CD4-positive, alpha-beta memory T cell (primary cell): Measurements from ENCODE around the gene C15orf39. TPM values are rescaled to one million over a fixed set of nuclear protein-coding genes. Genes with fewer than 3 reads are reported as not detected.
"Not testable (repeated sequence)": the region's sequence is repeated elsewhere in the genome, so short reads cannot be mapped to it uniquely, and the experiment has no call there.

Source experiments
- CTCF ChIA-PET: fragments of 350-600 bp; sonication (Branson Sonifier 250); formaldehyde crosslinking; loops from one replicate; lab custom pipeline; 2021; ENCODE audit warnings: inconsistent platforms; ENCODE audit not compliant: partially characterized antibody; lab: Charles Lee
- POLR2A ChIA-PET: fragments of 350-600 bp; sonication (Branson Sonifier 250); formaldehyde crosslinking; loops from one replicate; lab custom pipeline; 2021; ENCODE audit not compliant: partially characterized antibody; lab: Charles Lee
- DNase-seq, 5 donors: peaks; one replicate each; pipeline versions ENCODE4 v3.0.0 to v3.0.0-alpha.2; 2020 to 2022; ENCODE audit warnings: mixed read lengths in 1 of 5
- H3K27ac ChIP-seq: one replicate; pipeline ENCODE4 v1.7.0; 2013; ENCODE audit warnings: low read depth, low read length
- H3K27me3 ChIP-seq: 2 replicates; pipeline ENCODE4 v1.7.0; 2013; ENCODE audit warnings: mild to moderate bottlenecking, low read length, moderate library complexity; ENCODE audit not compliant: insufficient read depth
- H3K36me3 ChIP-seq: 2 replicates; pipeline ENCODE4 v1.7.0; 2013; ENCODE audit warnings: mild to moderate bottlenecking, low read length, moderate library complexity; ENCODE audit not compliant: insufficient read depth
- H3K4me1 ChIP-seq: 2 replicates; pipeline ENCODE4 v1.7.0; 2013; ENCODE audit warnings: mild to moderate bottlenecking, low read length, moderate library complexity; ENCODE audit not compliant: insufficient read depth
- H3K4me3 ChIP-seq, 2 donors: one replicate each; pipeline ENCODE4 v1.7.0; 2013; ENCODE audit warnings: low read length in 2 of 2, mild to moderate bottlenecking in 1 of 2
- H3K9me3 ChIP-seq, 2 donors: one replicate each; pipeline ENCODE4 v1.7.0; 2013; ENCODE audit warnings: low read length in 2 of 2, control low read depth in 1 of 2; ENCODE audit not compliant: control insufficient read depth in 1 of 2
- H3K27ac Mint-ChIP-seq, 7 donors: one replicate each; pipeline ENCODE4 v1.8.0; 2020 to 2021; ENCODE audit warnings: mixed read lengths in 7 of 7, mild to moderate bottlenecking in 6 of 7, inconsistent platforms in 3 of 7, moderate library complexity in 3 of 7
- H3K27me3 Mint-ChIP-seq, 2 donors: one replicate each; pipeline ENCODE4 v1.8.0; 2020 to 2021; ENCODE audit warnings: mixed read lengths in 2 of 2
- H3K36me3 Mint-ChIP-seq, 2 donors: one replicate each; pipeline ENCODE4 v1.8.0; 2020 to 2021; ENCODE audit warnings: mixed read lengths in 2 of 2, inconsistent platforms in 1 of 2, mild to moderate bottlenecking in 1 of 2
- H3K4me1 Mint-ChIP-seq, 4 donors: one replicate each; pipeline ENCODE4 v1.8.0; 2020 to 2021; ENCODE audit warnings: mixed read lengths in 4 of 4, mild to moderate bottlenecking in 1 of 4
- H3K4me3 Mint-ChIP-seq, 8 donors: one replicate each; pipeline ENCODE4 v1.8.0; 2020 to 2021; ENCODE audit warnings: mixed read lengths in 8 of 8, mild to moderate bottlenecking in 7 of 8, moderate library complexity in 6 of 8, inconsistent platforms in 3 of 8
- H3K9me3 Mint-ChIP-seq, 8 donors: one replicate each; pipeline ENCODE4 v1.8.0; 2020 to 2021; ENCODE audit warnings: mixed read lengths in 8 of 8, mild to moderate bottlenecking in 5 of 8, inconsistent platforms in 3 of 8, moderate library complexity in 1 of 8
- intact Hi-C: fragments of 100-400 bp; cut with micrococcal nuclease; formaldehyde crosslinking; loops from one replicate; pipeline ENCODE4 v1.15.1; 2023
- polyA plus RNA-seq, 2 donors: library from polyadenylated mRNA; unstranded; fragments of 300-500 nt; fragmentation: Illumina TruSeq; gene quantifications; one replicate each; pipeline ENCODE4 v1.2.3, GENCODE V29; 2021
- total RNA-seq, 2 experiments: library from RNA; stranded (reverse); gene quantifications; one replicate each; pipeline ENCODE4 v1.2.3, GENCODE V29; 2021

Gene C15orf39
- total and polyA plus RNA-seq, 4 experiments from 2014 or later, result 0.36 to 27.0 (median 15.2) TPM

GRCh38 chr15:75245741-75246140, 44.1 kb downstream of the C15orf39 start:
- H3K27ac ChIP-seq, H3K4me1 Mint-ChIP-seq, H3K9me3 Mint-ChIP-seq, POLR2A ChIA-PET, H3K27me3 ChIP-seq, H3K4me1 ChIP-seq, H3K9me3 ChIP-seq, H3K27ac Mint-ChIP-seq, CTCF ChIA-PET, H3K36me3 ChIP-seq, H3K4me3 Mint-ChIP-seq, intact Hi-C loops, DNase-seq, H3K4me3 ChIP-seq, H3K36me3 Mint-ChIP-seq: not testable (repeated sequence)
- H3K27me3 Mint-ChIP-seq, result peaks cover 8 to 10% of the 10 kb centered on the region in 2 donors

DNA sequence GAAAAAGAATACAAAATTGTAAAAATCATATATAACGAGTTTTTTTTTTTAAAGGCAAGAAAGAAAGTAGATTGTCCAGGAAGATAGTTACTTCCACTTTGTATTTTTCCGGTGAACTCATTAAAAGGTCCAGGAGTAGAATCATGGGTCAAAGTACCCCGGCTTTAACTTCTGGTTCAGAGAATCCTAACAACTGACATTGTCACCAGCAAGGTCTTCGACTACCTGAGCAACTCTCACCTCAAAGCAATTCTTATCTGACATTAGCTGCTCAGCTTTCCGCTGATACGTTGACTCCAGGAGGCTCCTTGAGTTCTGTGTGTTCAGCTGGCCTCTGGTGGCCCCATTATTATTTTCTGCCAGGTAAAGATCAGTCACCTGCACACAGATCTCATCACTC, 47.3 kb downstream of the C15orf39 start:
- H3K9me3 Mint-ChIP-seq, H3K9me3 ChIP-seq, H3K27ac ChIP-seq, CTCF ChIA-PET, H3K36me3 ChIP-seq, H3K4me3 ChIP-seq, H3K4me1 ChIP-seq, POLR2A ChIA-PET, H3K4me3 Mint-ChIP-seq, DNase-seq, H3K4me1 Mint-ChIP-seq, H3K27me3 ChIP-seq, intact Hi-C loops, H3K27ac Mint-ChIP-seq, H3K36me3 Mint-ChIP-seq: not testable (repeated sequence)
- H3K27me3 Mint-ChIP-seq, result peaks cover 8 to 13% of the 10 kb centered on the region in 2 donors

DNA sequence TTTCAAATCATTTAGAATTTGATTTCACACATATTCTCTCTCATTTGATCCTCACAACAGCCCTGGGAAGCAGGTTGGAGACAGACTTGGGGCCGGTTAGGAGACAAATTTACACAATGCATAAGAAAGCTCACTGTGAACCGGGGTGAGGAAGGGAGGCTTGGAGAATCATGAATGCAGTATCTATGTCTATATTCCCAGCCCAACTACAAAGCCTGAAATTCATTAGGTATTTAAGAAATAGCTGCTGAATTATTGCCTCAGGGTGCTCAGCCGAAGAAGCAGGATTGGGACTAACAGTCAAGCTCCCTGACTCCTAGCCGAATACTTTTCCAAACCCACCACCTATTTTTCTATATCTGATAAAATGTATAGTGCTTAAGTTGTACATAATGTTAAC, 48.0 kb downstream of the C15orf39 start:
- Histone ChIP-seq H3K4me1 (no peaks in the 10 kb centered on the region), H3K4me3 (no peak overlapping the region), H3K27ac (no peak overlapping the region), H3K9me3 (no peaks in the 10 kb centered on the region), H3K27me3 (no peaks in the 10 kb centered on the region), H3K36me3 (no peaks in the 10 kb centered on the region)
- Mint-ChIP-seq H3K4me3 (no peak overlapping the region), H3K27me3 (peaks cover 8 to 13% of the 10 kb centered on the region in 2 donors), H3K27ac (no peak overlapping the region), H3K9me3 (no peaks in the 10 kb centered on the region), H3K4me1 (no peaks in the 10 kb centered on the region), H3K36me3 (no peaks in the 10 kb centered on the region)
- CTCF ChIA-PET, result no interaction called here
- POLR2A ChIA-PET, result no interaction called here
- intact Hi-C loops, result no loop called here
- no peak for DNase-seq

GRCh38 chr15:75251343-75251742, 49.7 kb downstream of the C15orf39 start:
- H3K27ac ChIP-seq, H3K9me3 Mint-ChIP-seq, H3K27me3 Mint-ChIP-seq, H3K4me3 ChIP-seq, CTCF ChIA-PET, POLR2A ChIA-PET, H3K4me3 Mint-ChIP-seq, H3K9me3 ChIP-seq, H3K4me1 ChIP-seq, intact Hi-C loops, H3K4me1 Mint-ChIP-seq, H3K27me3 ChIP-seq, H3K36me3 ChIP-seq, H3K27ac Mint-ChIP-seq, H3K36me3 Mint-ChIP-seq, DNase-seq: not testable (repeated sequence)

DNA sequence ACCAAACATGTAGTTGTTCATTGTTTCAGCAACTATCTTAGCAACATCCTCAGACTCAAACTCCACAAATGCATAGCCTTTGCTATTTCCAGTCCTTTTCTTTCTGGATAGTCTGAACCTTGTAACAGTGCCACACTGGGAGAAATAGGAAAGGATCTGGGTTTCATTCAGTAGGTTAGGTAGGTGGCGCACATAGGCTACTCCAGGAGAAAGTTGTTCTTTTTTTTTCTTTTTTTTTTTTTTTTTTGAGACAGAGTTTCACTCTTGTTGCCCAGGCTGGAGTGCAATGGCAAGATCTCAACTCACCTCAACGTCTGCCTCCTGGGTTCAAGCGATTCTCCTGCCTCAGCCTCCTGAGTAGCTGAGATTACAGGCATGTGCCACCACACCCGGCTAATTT, 50.6 kb downstream of the C15orf39 start:
- H3K27ac ChIP-seq, H3K4me1 Mint-ChIP-seq, DNase-seq, H3K36me3 ChIP-seq, H3K9me3 Mint-ChIP-seq, CTCF ChIA-PET, H3K36me3 Mint-ChIP-seq, H3K27me3 Mint-ChIP-seq, intact Hi-C loops, H3K4me3 Mint-ChIP-seq, H3K27me3 ChIP-seq, H3K9me3 ChIP-seq, H3K4me3 ChIP-seq, H3K27ac Mint-ChIP-seq, POLR2A ChIA-PET, H3K4me1 ChIP-seq: not testable (repeated sequence)

DNA sequence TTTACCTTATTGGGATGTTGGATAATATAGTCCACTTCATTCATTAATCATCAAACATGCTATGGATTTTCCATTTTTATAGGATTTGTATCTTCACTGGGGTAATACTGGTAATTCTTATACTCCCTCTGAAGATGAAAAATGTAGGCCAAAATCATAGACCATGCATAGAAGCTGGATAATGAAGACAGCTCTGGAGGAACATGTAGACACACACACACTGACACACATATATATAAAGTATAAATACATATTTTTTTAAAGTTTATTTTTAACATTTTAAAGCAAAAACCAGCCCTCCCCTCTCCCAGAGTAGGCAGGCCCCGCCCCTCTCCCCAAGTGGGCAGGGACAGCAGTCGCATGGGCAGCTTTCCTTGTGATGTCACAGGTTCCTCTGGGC, 56.4 kb downstream of the C15orf39 start, which contains the start of gene GOLGA6C:
Gene GOLGA6C (plus strand): TSS at position 301 of the 400 bp plus-strand sequence. CDS start 265 bp downstream, outside the sequence.
- H3K4me3 ChIP-seq, H3K4me3 Mint-ChIP-seq, H3K36me3 ChIP-seq, intact Hi-C loops, H3K4me1 Mint-ChIP-seq, CTCF ChIA-PET, H3K27ac ChIP-seq, H3K27me3 ChIP-seq, H3K9me3 ChIP-seq, H3K27me3 Mint-ChIP-seq, H3K9me3 Mint-ChIP-seq, H3K27ac Mint-ChIP-seq, H3K36me3 Mint-ChIP-seq, DNase-seq, POLR2A ChIA-PET, H3K4me1 ChIP-seq: not testable (repeated sequence)

GRCh38 chr15:75258620-75259343, 57.1 kb downstream of the C15orf39 start:
- POLR2A ChIA-PET, H3K27me3 ChIP-seq, H3K36me3 ChIP-seq, intact Hi-C loops, H3K9me3 ChIP-seq, H3K36me3 Mint-ChIP-seq, H3K4me1 ChIP-seq, H3K27ac Mint-ChIP-seq, H3K4me1 Mint-ChIP-seq, H3K27ac ChIP-seq, CTCF ChIA-PET, H3K27me3 Mint-ChIP-seq, H3K4me3 ChIP-seq, H3K4me3 Mint-ChIP-seq, DNase-seq, H3K9me3 Mint-ChIP-seq: not testable (repeated sequence)

GRCh38 chr15:75259873-75260272, 58.2 kb downstream of the C15orf39 start:
- H3K27ac ChIP-seq, H3K27ac Mint-ChIP-seq, CTCF ChIA-PET, H3K36me3 ChIP-seq, H3K4me3 Mint-ChIP-seq, H3K4me1 Mint-ChIP-seq, H3K9me3 Mint-ChIP-seq, H3K27me3 ChIP-seq, H3K4me3 ChIP-seq, POLR2A ChIA-PET, intact Hi-C loops, H3K27me3 Mint-ChIP-seq, H3K9me3 ChIP-seq, H3K4me1 ChIP-seq, H3K36me3 Mint-ChIP-seq, DNase-seq: not testable (repeated sequence)
